Kidney epithelial cell (primary cell): ENCODE data around the gene MMP20. TPM values are rescaled to one million over a fixed set of nuclear protein-coding genes. Genes with fewer than 3 reads are reported as not detected.
A peak's percentile ranks its signal among the peaks of the same experiment; 100 is the strongest.

Experiments used
- DNase-seq: peaks from one replicate; pipeline ENCODE4 v3.0.0-alpha.2; 2010; ENCODE audit warnings: low read depth
- H3K27me3 ChIP-seq: 2 replicates; pipeline ENCODE4 v1.6.0; 2011; ENCODE audit warnings: low read length; ENCODE audit not compliant: control insufficient read depth, insufficient read depth
- H3K36me3 ChIP-seq: 2 replicates; pipeline ENCODE4 v1.5.1; 2011; ENCODE audit warnings: low read length; ENCODE audit not compliant: control insufficient read depth, insufficient read depth
- H3K4me3 ChIP-seq: 2 replicates; pipeline ENCODE4 v1.5.1; 2011; ENCODE audit warnings: low read depth, mild to moderate bottlenecking, control low read depth, low read length
- total RNA-seq: library from RNA; depleted of rRNA; stranded (reverse); fragments of >200 nt; gene quantifications from 2 replicates; pipeline ENCODE4 v1.2.3, GENCODE V29; 2015
- TF ChIP-seq, protein P1 (sequence below): IDR thresholded peaks from 2 replicates; pipeline ENCODE4 v1.5.1; 2011; ENCODE audit warnings: mild to moderate bottlenecking, moderate library complexity, low read length, control low read depth, inconsistent platforms; ENCODE audit not compliant: insufficient read depth, poor library complexity, severe bottlenecking

MMP20 gene
- total RNA-seq, 1 donor from 2014 or later, result not detected

DNA sequence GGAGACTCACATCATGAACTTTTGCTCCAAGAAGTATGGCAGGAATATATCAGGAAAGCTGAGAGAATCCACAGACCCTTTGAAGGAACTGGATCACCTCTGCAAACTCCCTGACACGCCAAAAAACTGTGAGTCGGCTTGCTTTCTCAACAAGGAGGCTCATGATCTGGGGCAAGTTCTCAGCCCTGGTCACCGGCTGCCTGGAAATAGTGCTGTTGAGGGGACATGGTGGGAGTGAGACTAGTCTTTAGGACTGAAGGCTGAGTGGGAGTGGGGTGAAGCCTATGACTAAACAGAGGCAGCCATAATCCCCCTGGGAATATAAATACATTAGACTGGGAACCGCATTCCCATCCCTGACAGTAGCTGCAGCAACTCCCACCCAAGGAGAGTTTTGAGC lies 86.2 kb downstream of the MMP20 start:
- DNase-seq, result no peak
- no peaks in the 10 kb centered on the region for H3K36me3 ChIP-seq
- TF ChIP-seq, protein P1, sequence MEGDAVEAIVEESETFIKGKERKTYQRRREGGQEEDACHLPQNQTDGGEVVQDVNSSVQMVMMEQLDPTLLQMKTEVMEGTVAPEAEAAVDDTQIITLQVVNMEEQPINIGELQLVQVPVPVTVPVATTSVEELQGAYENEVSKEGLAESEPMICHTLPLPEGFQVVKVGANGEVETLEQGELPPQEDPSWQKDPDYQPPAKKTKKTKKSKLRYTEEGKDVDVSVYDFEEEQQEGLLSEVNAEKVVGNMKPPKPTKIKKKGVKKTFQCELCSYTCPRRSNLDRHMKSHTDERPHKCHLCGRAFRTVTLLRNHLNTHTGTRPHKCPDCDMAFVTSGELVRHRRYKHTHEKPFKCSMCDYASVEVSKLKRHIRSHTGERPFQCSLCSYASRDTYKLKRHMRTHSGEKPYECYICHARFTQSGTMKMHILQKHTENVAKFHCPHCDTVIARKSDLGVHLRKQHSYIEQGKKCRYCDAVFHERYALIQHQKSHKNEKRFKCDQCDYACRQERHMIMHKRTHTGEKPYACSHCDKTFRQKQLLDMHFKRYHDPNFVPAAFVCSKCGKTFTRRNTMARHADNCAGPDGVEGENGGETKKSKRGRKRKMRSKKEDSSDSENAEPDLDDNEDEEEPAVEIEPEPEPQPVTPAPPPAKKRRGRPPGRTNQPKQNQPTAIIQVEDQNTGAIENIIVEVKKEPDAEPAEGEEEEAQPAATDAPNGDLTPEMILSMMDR, result no peak
- no peak overlapping the region for H3K4me3 ChIP-seq
- H3K27me3 ChIP-seq, result no peaks in the 10 kb centered on the region

DNA sequence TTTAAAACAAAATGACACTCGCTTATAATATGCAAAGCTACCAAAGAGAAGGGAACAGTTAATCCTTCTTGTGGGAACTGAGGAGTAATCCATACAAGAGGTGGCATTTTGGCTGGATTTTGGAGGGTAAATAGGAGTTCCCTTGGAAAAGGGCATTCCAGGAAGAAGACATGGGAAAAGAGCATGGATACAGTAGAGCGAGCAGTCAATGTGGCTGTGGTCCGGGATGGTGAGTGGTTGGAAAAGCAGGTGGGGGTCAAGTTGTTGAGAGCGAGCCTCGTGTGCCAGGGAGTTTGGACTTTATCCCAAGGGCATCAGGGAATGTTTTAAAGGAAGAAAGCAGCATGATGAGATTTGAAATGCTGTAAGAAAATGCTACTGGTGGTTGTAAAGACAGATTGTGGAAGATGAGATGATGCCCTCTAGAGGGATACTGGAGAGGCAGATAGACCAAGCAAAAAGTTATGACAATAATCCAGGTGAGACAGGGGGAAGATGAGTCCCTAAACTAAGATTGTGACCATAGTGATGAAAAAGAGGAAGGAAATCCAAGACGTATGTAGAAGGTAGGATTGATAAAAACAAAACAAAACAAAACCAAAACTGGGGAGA lies 90.8 kb downstream of the MMP20 start:
- TF ChIP-seq, protein P1, result peak; percentile 13
- Histone ChIP-seq H3K36me3 (no peaks in the 10 kb centered on the region), H3K27me3 (no peaks in the 10 kb centered on the region), H3K4me3 (no peak overlapping the region)
- no peak for DNase-seq

DNA sequence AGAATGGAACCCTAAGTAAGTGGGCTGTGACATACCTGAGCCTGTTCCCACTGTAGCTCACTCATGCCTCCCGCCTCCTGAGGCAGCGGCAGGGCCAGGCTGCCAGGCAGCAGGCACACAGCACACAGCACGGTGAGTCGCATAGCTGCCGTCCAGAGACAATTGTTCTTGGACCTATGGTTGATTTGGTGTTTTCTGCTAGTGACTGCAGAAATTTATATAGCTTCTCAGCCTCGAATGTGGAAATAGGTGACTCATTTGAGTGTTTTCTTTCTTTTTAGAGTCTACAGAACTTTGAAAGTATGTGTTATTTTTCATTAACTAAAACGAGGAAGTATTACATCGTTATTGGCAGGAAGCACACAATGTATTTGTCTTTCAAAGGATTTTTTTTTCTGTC lies 94.6 kb downstream of the MMP20 start, which contains the start of gene MMP7:
MMP7 (minus strand) TSS at position 190 of the 400 bp plus-strand sequence; CDS start at position 143, 47 bp downstream.
- Histone ChIP-seq H3K27me3 (no peaks in the 10 kb centered on the region), H3K4me3 (peak within 1 kb of the TSS; percentile 47), H3K36me3 (no peaks in the 10 kb centered on the region)
- TF ChIP-seq, protein P1, result no peak
- peak; percentile 64 for DNase-seq

DNA sequence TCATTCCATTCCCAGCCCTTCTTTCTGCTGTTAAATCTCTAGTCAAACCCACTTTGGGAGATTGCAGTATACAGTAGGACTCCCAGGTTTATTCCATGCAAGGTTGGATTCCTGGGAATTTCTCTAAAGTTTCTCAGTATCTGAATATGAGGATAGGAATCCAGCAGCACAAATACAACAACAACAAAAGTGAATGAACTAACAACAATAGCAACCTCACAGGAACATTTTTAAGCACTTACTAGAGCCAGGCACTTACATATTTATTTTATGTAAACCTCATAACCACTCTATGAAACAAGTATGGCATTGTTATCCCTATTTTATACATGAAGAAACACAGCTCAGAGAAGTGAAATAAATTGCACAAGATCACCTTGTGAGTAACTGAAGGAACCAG lies 96.5 kb downstream of the MMP20 start:
- Histone ChIP-seq H3K36me3 (no peaks in the 10 kb centered on the region), H3K4me3 (peak overlapping the region; percentile 47)

DNA sequence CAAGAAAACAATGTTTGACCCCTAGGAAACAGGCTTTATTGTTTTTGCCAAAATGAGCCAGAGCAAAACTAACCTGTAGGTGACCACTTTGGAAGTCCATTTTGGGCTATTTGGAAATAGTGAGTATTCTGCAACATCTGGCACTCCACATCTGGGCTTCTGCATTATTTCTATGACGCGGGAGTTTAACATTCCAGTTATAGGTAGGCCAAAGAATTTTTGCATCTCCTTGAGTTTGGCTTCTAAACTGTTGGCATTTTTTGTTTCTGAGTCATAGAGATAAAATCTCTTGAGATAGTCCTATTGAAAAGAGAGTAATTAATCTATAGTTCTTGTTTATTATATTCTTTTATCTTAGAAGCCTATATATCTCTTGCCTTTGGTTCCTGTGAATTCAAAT lies 97.4 kb downstream of the MMP20 start:
- H3K4me3 ChIP-seq, result no peak overlapping the region
- no peak for DNase-seq
- TF ChIP-seq, protein P1, result no peak
- no peaks in the 10 kb centered on the region for H3K36me3 ChIP-seq
- no peaks in the 10 kb centered on the region for H3K27me3 ChIP-seq

More for the DNA sequence above, 96.5 kb downstream of the MMP20 start:
- TF ChIP-seq, protein P1, result no peak
- DNase-seq, result no peak
- H3K27me3 ChIP-seq, result no peaks in the 10 kb centered on the region

DNA sequence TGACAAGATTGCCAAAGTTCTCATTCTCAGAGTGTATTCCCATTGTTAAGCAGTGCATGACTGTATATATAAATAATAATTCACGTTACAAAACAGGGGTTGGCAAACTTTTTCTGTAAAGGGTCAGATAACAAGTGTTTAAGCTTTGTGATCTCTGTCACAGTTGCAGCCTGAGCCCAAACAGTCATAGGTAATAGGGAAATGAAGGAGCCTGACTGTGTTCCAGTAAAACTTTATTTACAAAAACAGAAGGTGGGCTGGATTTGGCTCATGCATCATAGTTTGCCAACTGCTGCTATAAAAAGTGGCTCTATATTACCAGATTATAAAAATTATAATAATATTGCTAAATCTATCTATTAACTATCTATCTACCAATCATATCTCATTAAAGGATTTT lies 98.1 kb downstream of the MMP20 start:
- Histone ChIP-seq H3K27me3 (no peaks in the 10 kb centered on the region), H3K36me3 (no peaks in the 10 kb centered on the region), H3K4me3 (no peak overlapping the region)
- TF ChIP-seq, protein P1, result no peak
- no peak for DNase-seq
